WTC11 (cell line): ENCODE measurements around the gene ZRANB1. TPM values are rescaled to one million over a fixed set of nuclear protein-coding genes. Genes with fewer than 3 reads are reported as not detected.

Experiments used
- ATAC-seq: fragments of 200-7000 bp; cut with Tn5 transposase; 2 replicates; pipeline ENCODE4 v1.10.0; 2021; ENCODE audit warnings: mild to moderate bottlenecking, moderate library complexity
- CTCF ChIA-PET: fragments of 300-600 bp; sonication (Branson Sonifier 250); formaldehyde crosslinking; loops from one replicate; lab custom pipeline; 2021; ENCODE audit warnings: antibody characterized with exemption; lab: Charles Lee
- POLR2A ChIA-PET: fragments of 350-600 bp; sonication (Branson Sonifier 250); formaldehyde crosslinking; loops from one replicate; lab custom pipeline; 2021; ENCODE audit warnings: antibody characterized with exemption; lab: Charles Lee
- DNase-seq: peaks from one replicate; pipeline ENCODE4 v3.0.0; 2021; ENCODE audit warnings: low spot score
- H3K27ac Mint-ChIP-seq: 2 replicates; pipeline ENCODE4 v1.8.0; 2021; ENCODE audit warnings: mixed read lengths
- H3K27me3 Mint-ChIP-seq: 2 replicates; pipeline ENCODE4 v1.8.0; 2021; ENCODE audit warnings: low read depth, mild to moderate bottlenecking, moderate library complexity, mixed read lengths
- H3K36me3 Mint-ChIP-seq: 2 replicates; pipeline ENCODE4 v1.8.0; 2021; ENCODE audit warnings: mixed read lengths
- H3K4me1 Mint-ChIP-seq: 2 replicates; pipeline ENCODE4 v1.8.0; 2022; ENCODE audit warnings: mixed read lengths
- H3K4me3 Mint-ChIP-seq: 2 replicates; pipeline ENCODE4 v1.8.0; 2021; ENCODE audit warnings: mild to moderate bottlenecking, moderate library complexity, mixed read lengths
- H3K9me3 Mint-ChIP-seq: 2 replicates; pipeline ENCODE4 v1.8.0; 2021; ENCODE audit warnings: mixed read lengths
- AR ChIP-seq: fragments of 250-450 bp; sonication (Bioruptor Pico); IDR thresholded peaks from 2 replicates; pipeline ENCODE4 v1.9.0; 2021; ENCODE audit warnings: mild to moderate bottlenecking
- ATF3 ChIP-seq: sonication (generic); formaldehyde crosslinking; conservative IDR thresholded peaks from 2 replicates; pipeline ENCODE4 v1.8.1; 2022; ENCODE audit warnings: mild to moderate bottlenecking, missing genetic modification reagents
- CDX4 ChIP-seq: fragments of 250-450 bp; sonication (Bioruptor Pico); IDR thresholded peaks from 2 replicates; pipeline ENCODE4 v1.9.0; 2021; ENCODE audit warnings: moderate library complexity, mild to moderate bottlenecking, inconsistent platforms, borderline replicate concordance
- IRF1 ChIP-seq: sonication (generic); formaldehyde crosslinking; IDR thresholded peaks from 2 replicates; pipeline ENCODE4 v1.8.0; 2023; ENCODE audit warnings: missing genetic modification reagents
- IRF2 ChIP-seq: sonication (generic); formaldehyde crosslinking; IDR thresholded peaks from 2 replicates; pipeline ENCODE4 v1.8.0; 2022; ENCODE audit warnings: low read depth, missing genetic modification reagents, borderline replicate concordance
- NFATC4 ChIP-seq: fragments of 250-450 bp; sonication (Bioruptor Pico); IDR thresholded peaks from 2 replicates; pipeline ENCODE4 v1.9.0; 2021; ENCODE audit warnings: mild to moderate bottlenecking
- NFYB ChIP-seq: sonication (generic); formaldehyde crosslinking; conservative IDR thresholded peaks from 2 replicates; pipeline ENCODE4 v1.8.0; 2022; ENCODE audit warnings: low read depth, missing genetic modification reagents
- PRDM15 ChIP-seq: sonication (generic); formaldehyde crosslinking; IDR thresholded peaks from 2 replicates; pipeline ENCODE4 v1.8.0; 2022; ENCODE audit warnings: missing genetic modification reagents
- TEAD4 ChIP-seq: sonication (generic); formaldehyde crosslinking; IDR thresholded peaks from 2 replicates; pipeline ENCODE4 v1.8.0; 2022; ENCODE audit warnings: mild to moderate bottlenecking, missing genetic modification reagents
- ZNF232 ChIP-seq: sonication (generic); formaldehyde crosslinking; IDR thresholded peaks from 2 replicates; pipeline ENCODE4 v1.8.0; 2022; ENCODE audit warnings: mild to moderate bottlenecking, missing genetic modification reagents
- ZNF416 ChIP-seq: fragments of 250-450 bp; sonication (Bioruptor Pico); IDR thresholded peaks from 2 replicates; pipeline ENCODE4 v1.9.0; 2021; ENCODE audit warnings: mild to moderate bottlenecking, inconsistent platforms
- total RNA-seq: library from RNA; stranded (reverse); gene quantifications from 3 replicates; pipeline ENCODE4 v1.2.3, GENCODE V29; 2021

The ZRANB1 gene
- total RNA-seq, 1 experiment from 2014 or later = 15.9 TPM

GRCh38 chr10:125003901-125004467 lies 62.1 kb downstream of the ZRANB1 start:
- Mint-ChIP-seq H3K27me3 (no peaks in the 10 kb centered on the region), H3K27ac (peak overlapping the region; percentile 79; the same call in 1 of the 2 replicates), H3K9me3 (no peaks in the 10 kb centered on the region), H3K4me3 (no peak overlapping the region), H3K4me1 (peaks cover 10% of the 10 kb centered on the region), H3K36me3 (peaks cover 18% of the 10 kb centered on the region)
- ChIA-PET POLR2A (no interaction called here), CTCF (no interaction called here)
- ATAC-seq (peak; percentile 6; the same call in 1 of the 2 replicates), DNase-seq (peak; percentile 11)
- no peak for TF ChIP-seq NFATC4 (CRISPR knock-in tag)
- no peak for TF ChIP-seq ZNF232 (CRISPR knock-in tag)
- no peak for TF ChIP-seq PRDM15 (CRISPR knock-in tag)

GRCh38 chr10:125004571-125005311 lies 62.8 kb downstream of the ZRANB1 start:
- H3K27ac Mint-ChIP-seq = peak overlapping the region; percentile 79; the same call in 1 of the 2 replicates
- ATAC-seq (no peak), DNase-seq (peak; percentile 6)
- peaks cover 17% of the 10 kb centered on the region for H3K36me3 Mint-ChIP-seq
- CTCF ChIA-PET = interaction anchor here (1.0 kb wide), 1 partner anchor 44 kb away, joined by 3 read pairs; no protein-coding TSS in a partner anchor
- H3K4me1 Mint-ChIP-seq = peaks cover 18% of the 10 kb centered on the region
- H3K27me3 Mint-ChIP-seq = no peaks in the 10 kb centered on the region
- no peak overlapping the region for H3K4me3 Mint-ChIP-seq
- TF ChIP-seq ZNF416 = no peak
- TF ChIP-seq ATF3 (CRISPR knock-in tag) = no peak
- no peak for TF ChIP-seq AR (CRISPR knock-in tag)
- no peak for TF ChIP-seq IRF1 (CRISPR knock-in tag)
- no peak for TF ChIP-seq TEAD4
- TF ChIP-seq NFATC4 (CRISPR knock-in tag) = no peak
- TF ChIP-seq NFYB (CRISPR knock-in tag) = no peak
- no peak for TF ChIP-seq IRF2 (CRISPR knock-in tag)
- no peak for TF ChIP-seq CDX4 (CRISPR knock-in tag)
- TF ChIP-seq, all 79 proteins: peak for 0
- H3K9me3 Mint-ChIP-seq = no peaks in the 10 kb centered on the region
- POLR2A ChIA-PET = no interaction called here
